Brain microvascular endothelial cell (primary cell): ENCODE measurements around the gene DENND2A.
"Not testable (repeated sequence)": the region's sequence is repeated elsewhere in the genome, so short reads cannot be mapped to it uniquely, and the experiment has no call there.

Experiments
- DNase-seq: peaks from one replicate; pipeline ENCODE4 v3.0.0-alpha.2; 2020
- H3K27ac ChIP-seq: fragments of 250-450 bp; sonication (Bioruptor Pico); 2 replicates; pipeline ENCODE4 v1.5.1; 2020; ENCODE audit warnings: mild to moderate bottlenecking, moderate library complexity
- H3K27me3 ChIP-seq: fragments of 250-450 bp; sonication (Bioruptor Pico); replicated peaks from 2 replicates; pipeline ENCODE4 v1.5.1; 2020; ENCODE audit warnings: mild to moderate bottlenecking
- H3K36me3 ChIP-seq: fragments of 250-450 bp; sonication (Bioruptor Pico); replicated peaks from 2 replicates; pipeline ENCODE4 v1.5.1; 2020; ENCODE audit warnings: mild to moderate bottlenecking
- H3K4me3 ChIP-seq: 2 replicates; pipeline ENCODE4 v1.5.1; 2011; ENCODE audit warnings: low read depth, mild to moderate bottlenecking, control low read depth, low read length, moderate library complexity
- in situ Hi-C: cut with HindIII; loops from 2 replicates; pipeline ENCODE4 v1.10.0; 2017; ENCODE audit warnings: low sequenced_read_pairs, low pct_ligation_motif_present
- TF ChIP-seq, protein P1 (sequence below): IDR thresholded peaks from 2 replicates; pipeline ENCODE4 v1.5.1; 2011; ENCODE audit warnings: low read depth, mild to moderate bottlenecking, moderate library complexity, low read length, control low read depth, inconsistent platforms; ENCODE audit errors: missing control alignments

The DENND2A gene

DNA sequence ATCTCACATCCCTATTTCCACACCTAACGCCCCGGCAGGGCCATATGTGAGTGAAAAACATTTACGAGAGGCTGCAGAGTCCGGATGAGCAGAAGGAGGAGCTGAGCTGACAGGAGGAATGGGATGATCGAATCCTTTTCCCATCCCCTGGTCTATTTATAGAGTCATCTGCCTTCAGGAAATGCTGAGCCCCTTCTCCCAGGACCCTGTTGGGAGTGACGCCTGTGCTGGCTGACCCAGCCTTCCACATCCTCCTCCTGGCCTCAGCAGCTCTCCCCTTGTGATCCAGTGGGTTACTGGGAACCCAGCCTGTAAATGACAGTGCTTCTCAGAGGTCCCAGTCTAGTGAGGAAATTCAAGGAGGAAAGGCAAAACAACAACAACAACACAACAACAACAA, 16.6 kb downstream of the DENND2A start:
- Histone ChIP-seq H3K4me3 (no peak overlapping the region), H3K27me3 (no peaks in the 10 kb centered on the region), H3K36me3 (no peaks in the 10 kb centered on the region), H3K27ac (peak overlapping the region; percentile 50)
- in situ Hi-C loops, result no loop called here
- TF ChIP-seq, protein P1, sequence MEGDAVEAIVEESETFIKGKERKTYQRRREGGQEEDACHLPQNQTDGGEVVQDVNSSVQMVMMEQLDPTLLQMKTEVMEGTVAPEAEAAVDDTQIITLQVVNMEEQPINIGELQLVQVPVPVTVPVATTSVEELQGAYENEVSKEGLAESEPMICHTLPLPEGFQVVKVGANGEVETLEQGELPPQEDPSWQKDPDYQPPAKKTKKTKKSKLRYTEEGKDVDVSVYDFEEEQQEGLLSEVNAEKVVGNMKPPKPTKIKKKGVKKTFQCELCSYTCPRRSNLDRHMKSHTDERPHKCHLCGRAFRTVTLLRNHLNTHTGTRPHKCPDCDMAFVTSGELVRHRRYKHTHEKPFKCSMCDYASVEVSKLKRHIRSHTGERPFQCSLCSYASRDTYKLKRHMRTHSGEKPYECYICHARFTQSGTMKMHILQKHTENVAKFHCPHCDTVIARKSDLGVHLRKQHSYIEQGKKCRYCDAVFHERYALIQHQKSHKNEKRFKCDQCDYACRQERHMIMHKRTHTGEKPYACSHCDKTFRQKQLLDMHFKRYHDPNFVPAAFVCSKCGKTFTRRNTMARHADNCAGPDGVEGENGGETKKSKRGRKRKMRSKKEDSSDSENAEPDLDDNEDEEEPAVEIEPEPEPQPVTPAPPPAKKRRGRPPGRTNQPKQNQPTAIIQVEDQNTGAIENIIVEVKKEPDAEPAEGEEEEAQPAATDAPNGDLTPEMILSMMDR, result no peak
- peak; percentile 47 for DNase-seq

DNA sequence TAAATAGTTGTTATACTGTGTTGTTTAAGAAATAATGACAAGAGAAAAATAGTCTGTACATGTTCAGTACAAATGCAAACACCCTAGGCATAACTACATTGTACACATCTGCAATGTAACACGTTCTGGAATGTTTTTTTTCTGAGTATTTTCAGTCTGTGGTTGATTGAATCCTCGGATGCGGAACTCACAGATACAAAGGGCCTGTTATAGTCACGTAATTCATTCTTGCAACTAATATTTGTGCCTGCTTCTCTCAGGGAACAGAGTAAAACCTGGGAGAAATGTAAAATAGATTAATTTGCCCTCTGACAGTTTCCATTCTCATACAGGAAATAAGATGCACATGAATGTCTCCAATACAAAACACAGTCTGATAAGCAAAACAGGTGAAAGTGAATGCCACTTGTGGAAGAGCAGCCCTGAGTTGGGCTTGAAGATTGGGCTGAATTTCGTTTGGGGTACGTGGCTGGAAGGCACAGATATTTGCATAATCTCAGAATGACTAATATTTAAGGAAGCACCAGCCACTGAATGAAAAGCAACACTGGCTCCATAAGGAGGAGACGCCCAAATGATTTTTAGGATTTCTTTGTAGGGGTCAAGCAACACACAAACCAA, 19.1 kb downstream of the DENND2A start:
- Histone ChIP-seq H3K36me3 (no peaks in the 10 kb centered on the region), H3K27ac (peak overlapping the region; percentile 60), H3K27me3 (no peaks in the 10 kb centered on the region), H3K4me3 (no peak overlapping the region)
- peak; percentile 57 for DNase-seq
- in situ Hi-C loops, result no loop called here
- TF ChIP-seq, protein P1, result no peak

DNA sequence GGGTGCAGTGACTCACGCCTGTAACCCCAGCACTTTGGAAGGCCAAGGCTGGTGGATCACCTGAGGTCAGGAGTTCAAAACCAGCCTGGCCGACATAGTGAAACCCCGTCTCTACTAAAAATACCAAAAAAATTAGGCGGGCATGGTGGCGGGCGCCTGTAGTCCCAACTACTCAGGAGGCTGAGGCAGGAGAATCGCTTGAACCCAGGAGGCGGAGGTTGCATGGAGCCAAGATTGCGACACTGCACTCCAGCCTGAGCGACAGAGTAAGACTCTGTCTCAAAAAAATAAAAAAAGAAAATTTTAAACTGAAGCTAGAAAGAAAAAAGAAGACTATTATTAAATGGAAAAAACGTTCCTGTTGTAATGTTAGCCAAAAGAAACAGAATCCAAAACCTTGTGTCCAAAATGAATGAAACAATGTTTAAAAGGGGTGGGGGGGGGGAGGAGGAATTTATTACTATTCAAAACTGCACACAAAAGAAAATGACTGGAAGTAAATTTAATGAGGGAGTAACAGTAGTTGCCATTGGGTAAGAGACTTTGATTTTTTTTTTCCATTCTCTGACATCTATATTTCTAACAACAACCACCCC, 20.6 kb downstream of the DENND2A start:
- H3K36me3 ChIP-seq, in situ Hi-C loops, H3K27me3 ChIP-seq, DNase-seq, H3K4me3 ChIP-seq, H3K27ac ChIP-seq: not testable (repeated sequence)

DNA sequence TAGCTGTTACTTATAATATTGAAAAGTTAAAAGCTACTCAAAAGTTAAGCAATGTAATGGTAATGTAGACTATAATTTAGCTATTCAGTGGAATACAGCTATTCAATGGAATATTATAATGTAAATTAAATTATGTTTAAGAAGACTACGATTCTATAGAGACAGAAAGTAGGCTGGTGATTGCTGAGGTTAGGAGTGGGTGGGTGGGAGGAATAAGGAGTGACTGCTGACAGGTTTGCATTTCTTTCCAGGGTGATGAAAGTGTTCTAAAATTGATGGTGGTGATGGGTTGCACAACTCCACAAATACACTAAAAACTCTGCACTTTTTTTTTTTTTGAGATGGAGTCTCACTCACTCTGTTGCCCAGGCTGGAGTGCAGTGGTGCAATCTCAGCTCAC, 21.4 kb downstream of the DENND2A start:
- in situ Hi-C loops, result no loop called here
- Histone ChIP-seq H3K27ac (no peak overlapping the region), H3K36me3 (no peaks in the 10 kb centered on the region), H3K27me3 (no peaks in the 10 kb centered on the region), H3K4me3 (no peak overlapping the region)
- no peak for DNase-seq
- TF ChIP-seq, protein P1, result no peak

DNA sequence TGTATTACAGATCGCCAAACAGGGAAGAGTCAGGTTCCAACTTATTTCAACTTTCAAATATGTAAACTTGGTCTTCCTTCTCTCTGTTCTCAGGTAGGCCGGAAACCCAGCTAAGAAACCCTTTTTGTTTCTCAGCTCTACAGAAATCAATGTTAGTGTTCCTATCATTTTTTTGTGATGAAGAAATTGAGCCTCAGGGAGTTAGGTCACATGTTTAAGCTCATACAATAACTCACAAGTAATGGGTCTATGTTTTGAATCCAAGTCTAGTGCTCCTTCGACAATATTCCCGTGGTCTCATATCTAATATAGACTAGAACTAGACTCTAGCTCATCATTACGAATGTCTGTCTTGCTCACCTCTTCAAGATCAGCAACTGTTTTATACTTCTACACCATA, 22.3 kb downstream of the DENND2A start:
- no peak for DNase-seq
- Histone ChIP-seq H3K27me3 (no peaks in the 10 kb centered on the region), H3K4me3 (no peak overlapping the region), H3K27ac (no peak overlapping the region), H3K36me3 (no peaks in the 10 kb centered on the region)
- in situ Hi-C loops, result no loop called here
- TF ChIP-seq, protein P1, result no peak

DNA sequence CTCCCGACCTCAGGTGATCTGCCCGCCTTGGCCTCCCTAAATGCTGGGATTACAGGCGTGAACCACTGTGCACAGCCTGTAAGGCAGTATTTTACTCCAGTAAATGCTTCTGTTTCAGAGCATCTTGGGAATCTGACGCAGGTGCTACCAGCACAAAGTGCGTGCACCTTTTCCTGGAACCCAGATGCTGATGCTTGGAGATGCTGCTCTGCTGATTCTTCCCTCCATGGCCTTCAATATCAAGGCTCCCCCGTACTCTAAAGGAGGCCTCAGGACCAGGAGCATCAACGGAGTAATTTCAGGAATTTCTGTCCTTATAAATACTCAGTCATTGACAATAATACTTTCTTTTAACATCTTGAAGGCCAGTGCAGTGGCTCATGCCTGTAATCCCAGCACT, 23.5 kb downstream of the DENND2A start:
- TF ChIP-seq, protein P1, result no peak
- H3K36me3 ChIP-seq, result no peaks in the 10 kb centered on the region
- no peaks in the 10 kb centered on the region for H3K27me3 ChIP-seq
- no peak for DNase-seq
- H3K4me3 ChIP-seq, result no peak overlapping the region
- in situ Hi-C loops, result no loop called here
- H3K27ac ChIP-seq, result no peak overlapping the region
